Measurements from ENCODE around the gene MUC13. TPM values are rescaled to one million over a fixed set of nuclear protein-coding genes. Genes with fewer than 3 reads are reported as not detected.

The MUC13 gene
- polyA plus RNA-seq, 1 donor: not detected

- DNase-seq (ENCODE audit: low read depth): no peak
These were observed 30.4 kb downstream of the MUC13 start for GRCh38 chr3:124903896-124904834.

GRCh38 chr3:124896824-124897526 lies 37.6 kb downstream of the MUC13 start:
- DNase-seq (ENCODE audit: low read depth): no peak

DNA sequence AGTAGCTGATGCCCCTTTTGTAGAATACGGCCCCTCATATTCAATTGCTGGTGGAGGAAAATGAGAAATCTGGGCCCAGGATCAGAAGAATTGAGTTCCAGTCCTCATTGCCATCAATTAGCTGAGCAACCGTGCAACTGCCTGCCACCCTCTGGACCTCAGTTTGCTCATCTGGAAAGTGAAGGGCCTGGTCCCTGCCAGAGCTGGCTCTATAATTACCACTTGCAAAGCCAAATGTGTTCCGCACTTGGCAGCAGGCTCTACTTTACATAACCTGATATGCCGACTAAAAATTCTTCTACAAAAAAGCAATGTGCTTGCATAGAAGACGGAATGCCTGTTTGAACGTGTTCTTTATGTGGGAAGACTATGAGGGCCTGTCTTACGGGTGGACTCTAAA lies 38.8 kb downstream of the MUC13 start:
- DNase-seq (ENCODE audit: low read depth): no peak

DNA sequence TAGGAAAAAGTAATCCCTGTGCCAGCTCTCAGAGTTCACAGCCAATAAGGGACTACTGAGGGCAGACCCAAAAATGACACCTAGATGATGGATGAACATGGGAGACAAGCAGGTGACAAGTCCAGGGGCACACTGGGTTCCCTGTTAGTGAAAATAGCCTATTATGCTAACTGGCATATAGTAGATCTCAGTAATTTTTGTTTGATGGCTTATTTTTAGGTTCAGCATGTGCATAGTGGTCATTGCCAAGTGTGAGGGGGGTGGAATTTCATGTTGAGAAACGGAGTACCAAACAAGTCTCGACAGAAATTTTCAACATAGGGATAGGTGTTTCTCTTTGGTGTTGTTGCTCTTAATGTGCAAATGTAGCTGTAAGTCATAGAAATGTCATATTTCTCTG lies 41.0 kb downstream of the MUC13 start:
- DNase-seq (ENCODE audit: low read depth): no peak

DNA sequence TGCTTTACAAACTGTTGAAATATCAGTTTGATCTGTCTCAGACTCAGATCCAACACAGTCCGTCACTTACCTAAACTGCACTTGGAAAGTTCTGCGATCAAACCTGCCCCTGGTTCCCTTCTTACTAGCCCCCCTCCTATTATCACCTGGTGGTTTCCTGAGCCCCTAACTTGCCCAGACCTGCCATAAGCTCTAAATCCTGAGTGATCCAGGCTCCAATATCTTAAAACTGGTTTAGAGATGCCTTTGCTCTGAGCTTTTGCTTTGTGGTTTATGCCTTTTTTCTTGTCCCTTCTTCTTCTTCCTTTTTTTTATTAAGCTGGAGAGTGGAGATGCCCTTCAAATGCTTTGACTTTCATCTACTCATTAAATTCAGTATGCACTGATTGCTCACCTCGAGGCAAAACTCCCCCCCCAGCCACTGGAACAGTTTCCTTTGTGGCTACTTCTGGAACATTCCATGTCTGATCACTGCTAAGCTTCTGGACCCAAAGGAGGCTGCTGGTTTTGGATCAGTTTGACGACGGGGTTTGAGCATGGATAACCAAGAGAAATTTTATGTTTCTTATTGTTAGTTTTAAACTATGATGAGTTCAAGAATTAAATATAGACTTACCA lies 43.9 kb downstream of the MUC13 start:
- DNase-seq (ENCODE audit: low read depth): no peak

DNA sequence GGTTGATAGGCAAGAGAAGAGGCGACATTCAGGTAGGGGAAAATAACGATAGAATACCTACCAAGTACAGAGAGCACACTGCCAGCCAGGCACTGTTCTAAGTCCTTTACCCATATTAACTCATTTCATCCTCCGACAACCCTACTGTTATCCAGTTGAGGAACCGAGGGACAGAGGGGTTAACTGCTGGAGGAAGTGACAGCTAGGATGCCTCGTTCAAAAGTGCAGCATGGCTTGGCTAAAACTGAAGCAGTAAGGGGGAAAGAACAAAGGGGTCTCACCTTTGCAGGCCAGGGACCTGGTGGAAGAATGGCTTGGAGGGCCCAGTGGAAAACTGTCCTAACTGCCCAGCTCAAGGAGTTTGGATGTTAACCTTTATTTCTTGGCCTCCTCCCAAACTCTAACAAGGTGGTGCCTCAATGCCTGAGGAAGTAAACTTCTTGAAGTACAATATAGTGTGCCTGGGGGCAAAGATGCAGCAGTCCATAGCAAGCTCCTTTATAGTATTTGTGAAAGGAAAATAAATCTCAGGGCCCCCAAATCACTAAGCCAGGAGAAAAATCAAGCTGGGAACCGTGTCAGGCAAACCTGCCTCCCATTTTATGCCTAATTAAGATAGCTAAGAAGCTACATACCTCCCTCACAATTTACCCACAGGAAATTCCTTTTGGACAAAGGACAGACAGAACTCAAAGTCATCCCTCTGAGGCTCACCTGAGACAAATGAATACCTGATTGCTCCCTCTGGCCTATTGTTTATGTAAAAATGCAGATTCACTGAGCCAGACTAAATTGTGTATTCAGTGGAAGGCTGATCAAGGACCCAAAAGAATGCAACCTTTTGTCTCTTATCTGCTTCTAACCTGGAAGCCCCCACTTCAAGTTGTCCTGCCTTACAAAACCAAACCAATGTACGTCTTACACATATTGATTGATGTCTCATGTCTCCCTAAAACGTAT lies 45.8 kb downstream of the MUC13 start:
- no peak for DNase-seq (ENCODE audit: low read depth)

DNA sequence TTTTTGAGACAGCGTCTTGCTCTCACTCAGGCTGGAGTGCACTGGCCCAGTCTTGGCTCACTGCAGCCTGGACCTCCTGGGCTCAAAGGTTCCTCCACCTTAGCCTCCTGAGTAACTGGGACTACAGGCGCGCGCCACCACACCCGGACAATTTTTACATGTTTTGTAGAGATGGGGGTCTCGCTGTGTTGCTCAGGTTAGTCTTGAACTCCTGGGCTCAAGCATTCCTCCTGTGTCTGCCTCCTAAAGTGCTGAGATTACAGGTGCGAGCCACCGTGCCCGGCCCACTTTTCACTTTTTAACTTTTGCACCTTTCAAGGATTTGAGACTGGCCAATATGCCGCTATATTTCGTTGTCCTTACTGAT lies 46.6 kb downstream of the MUC13 start:
- no peak for DNase-seq (ENCODE audit: low read depth)

DNA sequence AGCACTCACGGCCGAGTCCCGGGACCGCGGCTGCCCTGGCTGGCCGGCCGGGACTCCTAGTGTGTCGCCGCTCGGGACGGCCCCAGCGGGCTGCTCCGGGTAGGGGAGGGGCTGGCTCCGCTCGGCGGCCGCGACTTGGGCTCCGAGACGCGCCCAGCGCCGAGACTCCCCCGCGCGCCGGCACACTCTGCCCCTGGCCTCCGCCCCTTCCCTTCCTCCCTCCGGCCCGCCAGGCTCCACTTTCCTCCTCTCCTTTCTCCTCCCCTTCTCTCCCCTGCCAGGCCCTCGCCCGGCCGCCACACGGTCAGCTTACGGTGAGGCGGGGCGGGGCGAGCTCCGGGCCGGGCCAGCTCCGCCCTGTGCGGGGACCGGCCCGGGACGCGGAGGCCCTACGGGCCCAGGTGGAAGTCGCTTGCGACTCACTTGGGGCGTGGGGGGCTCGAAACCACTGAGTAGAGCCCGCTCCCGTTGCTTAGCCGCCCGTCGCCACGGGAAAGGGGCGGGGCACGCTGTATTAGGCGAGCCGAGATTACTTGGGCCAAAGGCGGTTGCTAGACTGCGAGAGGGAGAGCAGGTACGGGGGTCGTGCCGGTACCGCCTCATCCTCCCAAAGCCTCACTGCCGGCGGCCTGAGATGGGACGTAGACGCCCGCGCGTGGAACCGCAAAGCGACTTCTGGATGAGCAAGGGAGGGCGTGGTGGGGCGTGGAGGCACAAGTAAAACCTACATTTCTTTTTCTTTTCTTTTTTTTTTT lies 47.2 kb downstream of the MUC13 start, which contains the start of gene ITGB5:
TSS of gene ITGB5 (minus strand) at position 189 of the 755 bp plus-strand sequence. CDS start 365 bp downstream, outside the sequence.
- DNase-seq (ENCODE audit: low read depth): no peak

GRCh38 chr3:124886168-124887056 lies 48.1 kb downstream of the MUC13 start:
- no peak for DNase-seq (ENCODE audit: low read depth)

GRCh38 chr3:124885466-124886167 lies 48.9 kb downstream of the MUC13 start:
- DNase-seq (ENCODE audit: low read depth): no peak

DNA sequence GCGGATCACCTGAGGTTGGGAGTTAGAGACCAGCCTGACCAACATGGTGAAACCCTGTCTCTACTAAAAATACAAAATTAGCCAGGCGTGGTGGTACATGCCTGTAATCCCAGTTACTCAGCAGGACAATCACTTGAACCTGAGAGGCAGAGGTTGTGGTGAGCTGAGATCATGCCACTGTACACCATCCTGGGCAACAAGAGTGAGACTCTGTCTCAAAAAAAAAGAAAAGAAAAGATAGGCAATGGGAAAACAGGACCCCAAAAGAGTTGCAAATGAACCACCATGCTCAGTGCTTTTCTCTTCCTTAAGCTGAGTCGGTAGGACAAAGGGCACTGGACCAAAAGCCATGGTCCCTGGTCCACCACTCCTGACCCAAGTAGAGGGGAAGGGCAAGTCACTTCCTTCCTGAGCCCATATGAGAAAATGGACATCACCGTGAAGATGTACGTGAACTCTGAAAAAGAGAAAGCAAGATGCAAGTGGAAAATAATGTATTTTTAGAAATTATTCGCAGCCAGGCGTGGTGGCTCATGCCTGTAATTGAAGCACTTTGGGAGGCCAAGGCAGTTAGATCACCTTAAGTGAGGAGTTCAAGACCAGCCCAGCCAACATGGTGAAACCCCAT lies 50.0 kb downstream of the MUC13 start:
- no peak for DNase-seq (ENCODE audit: low read depth)

- no peak for DNase-seq (ENCODE audit: low read depth)
These were observed 50.6 kb downstream of the MUC13 start for GRCh38 chr3:124883766-124884473.

GRCh38 chr3:124882816-124883747 lies 51.5 kb downstream of the MUC13 start:
- DNase-seq (ENCODE audit: low read depth): no peak

DNA sequence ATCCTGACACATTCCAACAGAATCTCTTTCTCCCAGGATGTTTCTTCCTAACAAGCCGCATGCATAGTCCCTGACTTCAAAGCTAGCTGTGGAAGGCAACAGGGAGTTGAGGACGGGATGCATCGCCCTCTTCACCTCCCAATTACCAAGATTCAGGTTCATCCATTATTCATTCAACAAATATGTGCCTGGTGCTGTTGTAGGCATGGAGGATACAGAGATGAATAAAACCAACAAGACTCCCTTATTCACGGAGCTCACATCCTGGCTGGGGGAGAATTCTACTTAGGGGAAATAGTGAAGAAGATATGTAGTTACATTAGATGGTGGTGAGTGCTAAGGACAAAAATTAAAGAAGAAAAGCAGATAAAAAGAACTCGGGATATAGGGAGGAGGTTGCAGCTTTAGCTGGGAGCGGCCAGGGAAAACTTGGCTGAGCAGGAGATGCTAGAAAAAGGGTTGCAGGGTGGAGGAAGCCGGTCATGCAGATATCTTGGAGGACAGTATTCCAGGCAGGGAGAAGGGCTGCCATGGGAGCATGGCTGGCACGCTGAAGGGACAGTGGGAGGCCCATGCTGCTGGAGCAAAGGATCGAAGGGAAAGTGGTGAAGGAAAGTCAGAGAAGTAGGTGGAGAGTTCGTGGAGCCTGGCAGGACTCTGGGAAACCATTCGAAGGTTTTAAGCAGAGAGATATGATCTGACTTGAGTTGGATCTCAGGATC lies 52.4 kb downstream of the MUC13 start:
- DNase-seq (ENCODE audit: low read depth): no peak

GRCh38 chr3:124879337-124879680 lies 55.2 kb downstream of the MUC13 start:
- no peak for DNase-seq (ENCODE audit: low read depth)
